ENCODE measurements around the gene TTLL6. TPM values are rescaled to one million over a fixed set of nuclear protein-coding genes. Genes with fewer than 3 reads are reported as not detected.

Gene TTLL6
- total and polyA plus RNA-seq, 2 of the 4 experiments (the other 2 are of a cell fraction) = not detected

- DNase-seq = no peak
- Histone ChIP-seq H3K27me3 (ENCODE audit: control insufficient read depth, insufficient read depth, low read length) (peaks cover 95% of the 10 kb centered on the region), H4K5ac (ENCODE audit: low read depth, low read length) (no peak overlapping the region), H3K9me3 (ENCODE audit: control insufficient read depth, insufficient read depth, low read length) (peaks cover 13% of the 10 kb centered on the region), H3K27ac (ENCODE audit: insufficient read depth, low read length) (no peak overlapping the region), H2BK15ac (ENCODE audit: low read depth, low read length) (no peak overlapping the region), H2BK20ac (ENCODE audit: low read depth, low read length) (no peak overlapping the region), H3K79me1 (ENCODE audit: low read depth in 1 of 2, low read length in 2 of 2) (no peaks in the 10 kb centered on the region), H3K4me3 (ENCODE audit: insufficient read depth, low read depth, low read length) (no peak overlapping the region), H3K14ac (replicated peaks; ENCODE audit: low read depth, low read length) (no peak overlapping the region), H4K20me1 (ENCODE audit: insufficient read depth, low read length) (peaks cover 23% of the 10 kb centered on the region; the same call in 1 of the 2 replicates), H4K8ac (ENCODE audit: low read depth in 2 of 2, low read length in 2 of 2) (no peak overlapping the region), H3K36me3 (ENCODE audit: control insufficient read depth, insufficient read depth, low read length) (no peaks in the 10 kb centered on the region), H3K4ac (ENCODE audit: low read depth, low read length) (no peak overlapping the region), H3K4me2 (ENCODE audit: low read depth, low read length) (no peak overlapping the region), H3K56ac (ENCODE audit: extremely low read depth, insufficient read depth, low read length) (no peak overlapping the region), H2AK5ac (ENCODE audit: low read depth, low read length) (no peak overlapping the region), H2BK120ac (ENCODE audit: low read depth, low read length) (no peak overlapping the region), H2AK9ac (replicated peaks; ENCODE audit: low read depth, low read length, poor library complexity) (no peak overlapping the region), H3K9me1 (ENCODE audit: insufficient read depth, low read length) (peaks cover 6% of the 10 kb centered on the region; the same call in 1 of the 2 replicates), H3K23ac (ENCODE audit: low read depth, low read length) (0 out of 2 replicates have a peak overlapping the region, but pooled peaks have one; percentile 77), H2AFZ (replicated peaks; ENCODE audit: low read length, poor library complexity) (no peak overlapping the region), H3K4me1 (ENCODE audit: control insufficient read depth, insufficient read depth, low read length) (no peaks in the 10 kb centered on the region), H2BK5ac (ENCODE audit: low read depth, low read length, poor library complexity, severe bottlenecking) (no peak overlapping the region), H3K18ac (ENCODE audit: low read depth, low read length) (no peak overlapping the region), H4K91ac (ENCODE audit: insufficient read depth, low read depth, low read length) (no peak overlapping the region), H3K9ac (ENCODE audit: low read depth, low read length) (no peak overlapping the region)
- ChIA-PET POLR2A (ENCODE audit: unreplicated experiment) (no interaction called here), CTCF (interaction anchor here (0.6 to 0.8 kb wide), 2 partner anchors 39 to 42 kb away, joined by 3 to 7 read pairs; no protein-coding TSS in a partner anchor)
- intact Hi-C loops (cut with micrococcal nuclease) (no loop called here), dilution Hi-C loops (cut with HindIII; ENCODE audit: low sequenced_read_pairs, unreplicated experiment) (no loop called here), in situ Hi-C loops (cut with MboI; ENCODE audit: low sequenced_read_pairs) (loop anchor here (25.0 kb wide), 1 partner anchor 365 kb away; no protein-coding TSS in a partner anchor)
- no peak for TF ChIP-seq NFE2L2 (IDR thresholded peaks at IDR 0.05; ENCODE audit: low read depth, low read length)
- no peak for TF ChIP-seq RCOR1 (IDR thresholded peaks at IDR 0.05; ENCODE audit: insufficient replicate concordance, low read length)
- TF ChIP-seq MAFK (IDR thresholded peaks at IDR 0.05; ENCODE audit: low read depth, low read length) = no peak
- TF ChIP-seq SMC3 (IDR thresholded peaks at IDR 0.05; ENCODE audit: low read depth, low read length) = no peak
- TF ChIP-seq CHD1 (IDR thresholded peaks at IDR 0.05; ENCODE audit: low read depth, low read length) = no peak
- no peak for TF ChIP-seq FOS (IDR thresholded peaks at IDR 0.05; ENCODE audit: low read depth, low read length)
- no peak for TF ChIP-seq RFX5 (IDR thresholded peaks at IDR 0.05; ENCODE audit: low read depth, low read length)
- no peak for TF ChIP-seq CEBPB (IDR thresholded peaks at IDR 0.05; ENCODE audit: low read depth, low read length)
- no peak for TF ChIP-seq MXI1 (IDR thresholded peaks at IDR 0.05; ENCODE audit: borderline replicate concordance, low read depth, low read length)
- 7% methylated on average over 6 of the region's 13 CpGs; no CpG with 5 or more reads in 1 of the 2 experiments for WGBS, 2 experiments (ENCODE audit: extremely low coverage in 2 of 2, insufficient read length in 1 of 2)
- no TSS peak for BruUV-seq (replicated peaks)
- no peak for ATAC-seq (ENCODE audit: low read depth)
Observed at GRCh38 chr17:48751733-48752398, 65.2 kb downstream of the TTLL6 start.
